Endothelial cell (in vitro differentiated cells): ENCODE data around the gene CLMN. TPM values are rescaled to one million over a fixed set of nuclear protein-coding genes. Genes with fewer than 3 reads are reported as not detected.

Source experiments
- DNase-seq: peaks from one replicate; pipeline ENCODE4 v3.0.0; 2021; ENCODE audit warnings: low spot score
- H3K27ac Mint-ChIP-seq: one replicate; pipeline ENCODE4 v1.8.0; 2021; ENCODE audit warnings: mixed read lengths, inconsistent platforms; ENCODE audit not compliant: unreplicated experiment
- H3K27me3 Mint-ChIP-seq: one replicate; pipeline ENCODE4 v1.8.0; 2021; ENCODE audit warnings: mild to moderate bottlenecking, moderate library complexity, mixed read lengths, inconsistent platforms; ENCODE audit not compliant: unreplicated experiment
- H3K36me3 Mint-ChIP-seq: one replicate; pipeline ENCODE4 v1.8.0; 2021; ENCODE audit warnings: mild to moderate bottlenecking, low read depth, mixed read lengths, inconsistent platforms; ENCODE audit not compliant: unreplicated experiment
- H3K4me1 Mint-ChIP-seq: one replicate; pipeline ENCODE4 v1.8.0; 2021; ENCODE audit warnings: mild to moderate bottlenecking, mixed read lengths, inconsistent platforms; ENCODE audit not compliant: unreplicated experiment
- H3K4me3 Mint-ChIP-seq: one replicate; pipeline ENCODE4 v1.8.0; 2021; ENCODE audit warnings: mild to moderate bottlenecking, mixed read lengths, inconsistent platforms; ENCODE audit not compliant: unreplicated experiment
- H3K9me3 Mint-ChIP-seq: one replicate; pipeline ENCODE4 v1.8.0; 2021; ENCODE audit warnings: mixed read lengths, inconsistent platforms; ENCODE audit not compliant: unreplicated experiment
- total RNA-seq: library from RNA; stranded (reverse); fragmentation: NEBNext Ultra II Directional; extraction: Animal tissue kit (Norgen Biotek cat#: 25700); gene quantifications from one replicate; pipeline ENCODE4 v1.2.1, GENCODE V29; 2021; ENCODE audit not compliant: unreplicated experiment
- TF ChIP-seq, protein P1 (sequence below): fragments of 200-600 bp; sonication (generic); IDR thresholded peaks from one replicate; pipeline ENCODE4 v1.5.0; 2021; ENCODE audit warnings: antibody characterized with exemption; ENCODE audit not compliant: unreplicated experiment

CLMN gene
- total RNA-seq, 1 donor from 2014 or later, result 0.46 TPM

DNA sequence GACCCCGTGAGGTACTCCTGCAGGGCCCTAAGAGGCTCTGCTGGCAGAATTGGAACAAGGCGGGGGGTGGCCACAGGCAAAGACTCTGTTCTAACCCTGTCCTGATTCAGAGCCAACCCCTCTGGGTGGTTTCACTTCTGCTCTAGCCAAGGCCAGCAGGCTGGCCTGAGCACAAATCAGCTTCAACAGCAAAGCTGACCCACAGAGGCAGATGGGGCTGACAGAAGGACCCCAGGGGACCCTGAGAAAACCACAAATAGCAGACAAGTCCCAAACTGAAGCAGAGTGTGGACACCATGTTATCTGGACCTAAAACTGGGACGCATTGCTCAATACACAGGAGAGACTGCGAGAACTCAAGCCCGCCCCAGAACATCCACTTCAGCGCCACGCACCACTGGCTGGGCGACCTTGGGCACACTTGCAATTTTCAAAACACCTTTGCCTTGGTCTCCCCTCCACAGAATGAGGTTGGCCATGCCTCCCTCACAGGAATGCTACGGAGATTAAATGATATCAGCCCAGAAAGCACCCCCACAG lies 85.9 kb downstream of the CLMN start:
- Mint-ChIP-seq H3K27ac (no peak overlapping the region), H3K4me3 (no peak overlapping the region), H3K36me3 (no peaks in the 10 kb centered on the region), H3K4me1 (no peaks in the 10 kb centered on the region), H3K9me3 (no peaks in the 10 kb centered on the region), H3K27me3 (peaks cover 1% of the 10 kb centered on the region)
- no peak for DNase-seq
- TF ChIP-seq, protein P1, sequence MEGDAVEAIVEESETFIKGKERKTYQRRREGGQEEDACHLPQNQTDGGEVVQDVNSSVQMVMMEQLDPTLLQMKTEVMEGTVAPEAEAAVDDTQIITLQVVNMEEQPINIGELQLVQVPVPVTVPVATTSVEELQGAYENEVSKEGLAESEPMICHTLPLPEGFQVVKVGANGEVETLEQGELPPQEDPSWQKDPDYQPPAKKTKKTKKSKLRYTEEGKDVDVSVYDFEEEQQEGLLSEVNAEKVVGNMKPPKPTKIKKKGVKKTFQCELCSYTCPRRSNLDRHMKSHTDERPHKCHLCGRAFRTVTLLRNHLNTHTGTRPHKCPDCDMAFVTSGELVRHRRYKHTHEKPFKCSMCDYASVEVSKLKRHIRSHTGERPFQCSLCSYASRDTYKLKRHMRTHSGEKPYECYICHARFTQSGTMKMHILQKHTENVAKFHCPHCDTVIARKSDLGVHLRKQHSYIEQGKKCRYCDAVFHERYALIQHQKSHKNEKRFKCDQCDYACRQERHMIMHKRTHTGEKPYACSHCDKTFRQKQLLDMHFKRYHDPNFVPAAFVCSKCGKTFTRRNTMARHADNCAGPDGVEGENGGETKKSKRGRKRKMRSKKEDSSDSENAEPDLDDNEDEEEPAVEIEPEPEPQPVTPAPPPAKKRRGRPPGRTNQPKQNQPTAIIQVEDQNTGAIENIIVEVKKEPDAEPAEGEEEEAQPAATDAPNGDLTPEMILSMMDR, result no peak

DNA sequence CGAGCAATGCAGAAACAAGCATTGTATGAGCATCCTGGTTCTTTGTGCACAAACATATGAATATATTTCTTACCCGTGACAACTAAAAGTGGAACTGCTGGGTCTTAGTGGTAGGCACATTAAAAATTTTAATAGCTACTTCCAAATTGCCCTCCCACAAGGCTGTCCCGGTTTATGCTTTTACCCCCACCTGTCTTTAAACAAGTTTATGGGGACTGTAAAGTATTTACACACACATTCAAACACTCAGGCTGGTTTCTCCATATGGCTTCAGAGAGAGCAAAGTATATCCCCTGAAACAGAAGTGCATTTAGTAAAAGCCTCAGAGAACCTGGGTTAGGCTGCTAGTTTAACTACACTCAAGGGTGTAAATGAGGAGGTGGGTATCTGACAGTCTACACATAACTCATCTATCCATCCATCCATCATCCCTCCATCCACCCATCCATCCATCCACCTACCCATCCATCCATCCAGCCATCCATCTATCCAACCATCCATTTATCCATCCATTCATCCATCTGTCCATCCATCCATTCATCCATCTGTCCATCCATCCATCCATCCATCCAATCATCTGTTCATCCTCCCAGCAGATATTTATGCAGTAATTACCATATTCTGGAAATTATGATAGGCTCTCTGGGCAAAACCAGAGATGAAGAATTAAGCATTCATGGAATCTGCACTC lies 86.7 kb downstream of the CLMN start:
- Mint-ChIP-seq H3K27ac (no peak overlapping the region), H3K27me3 (peaks cover 1% of the 10 kb centered on the region), H3K36me3 (no peaks in the 10 kb centered on the region), H3K4me1 (no peaks in the 10 kb centered on the region), H3K4me3 (no peak overlapping the region), H3K9me3 (no peaks in the 10 kb centered on the region)
- TF ChIP-seq, protein P1, result no peak
- no peak for DNase-seq

DNA sequence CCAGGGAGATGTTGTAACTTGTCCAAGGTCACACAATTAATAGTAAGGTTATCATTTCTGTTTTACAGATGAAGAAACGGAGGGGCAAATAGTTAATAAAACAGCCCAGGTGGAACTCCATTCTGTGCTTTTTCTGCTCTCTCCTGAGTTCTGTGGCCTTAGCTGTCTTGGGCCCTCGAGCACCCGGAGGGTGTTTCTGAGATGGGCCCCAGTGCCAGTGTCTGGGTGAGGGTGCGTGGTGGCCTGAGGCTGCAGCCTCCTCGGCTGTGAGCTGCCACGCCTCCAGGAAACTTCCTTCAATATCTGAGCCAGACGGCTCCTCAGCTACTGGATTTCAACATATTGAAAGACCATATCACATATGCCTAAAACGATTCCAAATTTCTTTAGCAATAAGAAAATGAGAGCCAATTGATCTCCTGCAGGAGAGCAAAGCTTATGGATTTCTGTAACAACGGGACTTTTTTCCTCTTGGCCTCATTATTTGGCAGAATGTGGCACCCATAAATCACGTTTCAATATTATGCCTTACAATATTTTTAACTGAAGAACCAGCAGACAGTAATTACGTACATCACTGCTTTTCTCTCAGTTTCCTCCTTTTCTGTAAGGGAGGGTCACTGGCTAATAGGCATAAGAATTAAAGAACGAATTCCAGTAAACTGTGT lies 87.6 kb downstream of the CLMN start:
- Mint-ChIP-seq H3K4me1 (no peaks in the 10 kb centered on the region), H3K9me3 (no peaks in the 10 kb centered on the region), H3K27me3 (peaks cover under 1% of the 10 kb centered on the region), H3K36me3 (no peaks in the 10 kb centered on the region), H3K4me3 (no peak overlapping the region), H3K27ac (no peak overlapping the region)
- TF ChIP-seq, protein P1, result no peak
- no peak for DNase-seq

DNA sequence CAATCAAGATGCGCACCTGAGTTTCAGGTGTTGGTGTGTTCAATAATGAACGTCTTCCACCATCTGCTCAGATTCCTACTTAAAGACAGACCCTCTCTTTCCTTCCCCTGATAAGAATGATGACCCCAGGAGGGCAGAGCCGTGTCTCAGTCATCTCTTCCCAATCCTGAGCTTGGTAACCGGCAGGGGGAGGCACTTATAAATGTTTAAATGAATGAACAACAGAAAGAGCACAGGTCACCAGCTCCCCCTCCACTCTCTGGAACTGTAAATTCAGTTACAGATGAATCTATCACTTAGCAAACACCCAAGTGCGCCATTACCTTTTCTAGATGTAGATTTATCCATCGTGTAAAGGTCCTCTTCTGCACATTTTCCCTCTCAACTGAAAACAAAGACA lies 90.0 kb downstream of the CLMN start:
- no peak for DNase-seq
- peaks cover 2% of the 10 kb centered on the region for H3K27me3 Mint-ChIP-seq
- no peak overlapping the region for H3K27ac Mint-ChIP-seq
- no peaks in the 10 kb centered on the region for H3K9me3 Mint-ChIP-seq
- TF ChIP-seq, protein P1, result no peak
- H3K4me1 Mint-ChIP-seq, result no peaks in the 10 kb centered on the region
- no peaks in the 10 kb centered on the region for H3K36me3 Mint-ChIP-seq
- H3K4me3 Mint-ChIP-seq, result no peak overlapping the region

DNA sequence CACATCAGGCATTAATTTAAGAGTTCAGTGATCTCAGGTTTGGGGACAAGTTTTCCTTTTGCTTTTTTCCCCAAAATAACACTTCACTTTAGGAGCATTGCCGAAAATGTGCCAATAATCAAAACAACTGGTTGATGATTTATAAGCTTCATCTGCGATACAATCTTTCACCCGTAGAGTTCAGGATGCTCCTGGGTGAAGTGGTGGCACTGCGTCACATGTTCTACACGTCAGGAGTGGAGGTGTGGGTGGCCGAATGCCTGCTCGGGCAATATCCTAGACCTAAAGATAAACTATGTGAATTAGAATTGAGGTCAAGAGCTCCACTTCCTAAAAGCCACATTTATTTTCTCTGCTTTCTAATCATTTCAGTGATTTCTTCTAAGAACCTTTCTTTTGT lies 91.5 kb downstream of the CLMN start:
- no peak overlapping the region for H3K4me3 Mint-ChIP-seq
- peaks cover 2% of the 10 kb centered on the region for H3K27me3 Mint-ChIP-seq
- DNase-seq, result no peak
- H3K9me3 Mint-ChIP-seq, result no peaks in the 10 kb centered on the region
- no peaks in the 10 kb centered on the region for H3K4me1 Mint-ChIP-seq
- no peaks in the 10 kb centered on the region for H3K36me3 Mint-ChIP-seq
- TF ChIP-seq, protein P1, result no peak
- no peak overlapping the region for H3K27ac Mint-ChIP-seq
